ENCODE data around the gene CD101.
A peak's percentile ranks its signal among the peaks of the same experiment; 100 is the strongest.

The CD101 gene

DNA sequence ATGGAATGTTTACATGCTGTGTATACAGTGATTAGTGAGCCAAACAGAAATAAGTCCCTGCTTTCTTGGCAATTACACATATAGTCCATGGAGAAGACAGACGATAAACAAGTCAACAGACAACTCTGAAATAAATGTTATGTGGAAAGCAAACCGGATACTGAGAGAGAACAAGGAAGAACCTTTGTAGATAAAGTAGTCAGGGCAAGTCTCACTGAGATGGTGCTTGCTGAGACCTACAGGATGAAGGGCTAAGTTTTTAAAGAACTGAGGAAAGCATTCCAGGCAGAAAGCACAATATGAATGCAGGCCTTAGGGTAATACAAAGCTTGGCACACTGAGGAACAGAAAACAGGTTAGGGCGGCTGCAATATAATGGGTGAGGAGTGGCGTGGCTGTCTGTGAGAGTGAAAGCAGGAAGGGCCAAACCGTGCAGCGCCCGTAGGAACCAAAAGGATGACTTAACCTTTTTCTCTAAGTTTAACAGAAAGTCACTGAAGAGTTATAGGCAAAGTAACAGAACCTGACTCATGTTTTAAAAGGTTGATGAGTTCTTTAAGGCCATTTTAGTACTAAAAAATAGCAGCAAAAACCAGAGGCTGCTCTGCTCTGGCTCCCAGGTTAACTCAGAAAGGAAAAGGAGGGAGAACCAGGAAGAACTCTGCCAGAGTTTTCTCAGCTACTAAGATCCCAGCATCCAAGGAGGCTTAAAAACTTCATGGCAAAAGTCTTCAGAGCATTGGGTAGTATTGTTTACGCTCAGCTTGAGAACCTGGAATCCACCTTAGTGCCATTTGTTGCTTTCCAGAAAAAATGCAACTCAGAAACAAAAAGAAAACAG lies 49.9 kb downstream of the CD101 start:
- peak in 1 of 2 donors; percentile 14 for DNase-seq (ENCODE audit: low read depth in 2 of 2)

DNA sequence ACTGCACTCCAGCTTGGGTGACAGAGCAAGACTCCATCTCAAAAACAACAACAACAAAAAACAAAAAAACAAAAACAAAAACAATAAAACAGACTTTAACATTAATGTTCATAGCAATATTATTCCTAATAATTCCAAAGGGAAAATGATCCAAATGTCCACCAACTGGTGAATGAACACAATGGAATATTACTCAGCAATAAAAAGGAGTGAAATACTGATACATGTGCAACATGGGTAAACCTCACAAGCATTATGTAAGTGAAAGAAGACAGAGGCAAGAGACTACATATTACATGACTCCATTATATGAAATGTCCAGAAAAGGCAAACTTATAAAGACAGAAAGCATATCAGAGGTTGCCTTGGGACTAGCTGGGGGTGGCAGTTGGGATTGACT lies 52.5 kb downstream of the CD101 start:
- DNase-seq (ENCODE audit: low read depth in 2 of 2): no peak

DNA sequence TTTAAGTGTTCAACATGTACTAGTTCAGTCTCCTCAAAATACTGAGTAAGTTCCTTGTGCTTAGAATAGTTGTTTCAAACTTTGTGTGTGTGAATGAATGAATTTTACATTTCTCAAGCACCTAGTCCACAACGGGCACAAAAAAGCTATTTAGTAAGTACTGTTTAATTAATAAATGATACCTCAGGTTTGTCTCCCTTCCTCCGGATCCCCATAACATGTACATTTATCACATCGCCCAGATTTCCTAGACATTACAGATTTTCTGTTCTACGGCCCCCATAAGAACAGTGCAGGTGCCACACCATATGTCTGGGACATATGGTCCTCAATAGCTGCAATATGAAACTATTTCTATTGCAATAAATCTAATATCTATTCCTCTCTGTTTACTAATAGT lies 57.2 kb downstream of the CD101 start:
- no peak for DNase-seq (ENCODE audit: low read depth in 2 of 2)

DNA sequence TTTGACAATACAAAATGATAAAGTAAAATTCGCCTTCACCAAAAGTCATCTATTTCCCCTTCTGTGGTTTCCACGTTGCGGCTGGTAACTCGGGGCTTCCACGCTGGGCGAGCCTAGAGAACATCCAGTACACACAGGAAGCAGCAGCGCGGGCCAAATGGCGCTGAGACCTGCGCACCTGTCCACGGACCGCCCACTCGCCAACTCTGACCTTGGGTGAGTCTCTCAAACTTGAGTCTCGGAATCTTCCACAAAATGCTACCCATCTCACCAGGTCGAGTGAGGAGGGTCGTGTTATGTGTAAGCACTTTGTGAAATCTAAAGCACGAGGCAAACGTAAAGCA lies 57.7 kb downstream of the CD101 start:
- peak; percentile 61 to 62 for DNase-seq (ENCODE audit: low read depth in 2 of 2)

DNA sequence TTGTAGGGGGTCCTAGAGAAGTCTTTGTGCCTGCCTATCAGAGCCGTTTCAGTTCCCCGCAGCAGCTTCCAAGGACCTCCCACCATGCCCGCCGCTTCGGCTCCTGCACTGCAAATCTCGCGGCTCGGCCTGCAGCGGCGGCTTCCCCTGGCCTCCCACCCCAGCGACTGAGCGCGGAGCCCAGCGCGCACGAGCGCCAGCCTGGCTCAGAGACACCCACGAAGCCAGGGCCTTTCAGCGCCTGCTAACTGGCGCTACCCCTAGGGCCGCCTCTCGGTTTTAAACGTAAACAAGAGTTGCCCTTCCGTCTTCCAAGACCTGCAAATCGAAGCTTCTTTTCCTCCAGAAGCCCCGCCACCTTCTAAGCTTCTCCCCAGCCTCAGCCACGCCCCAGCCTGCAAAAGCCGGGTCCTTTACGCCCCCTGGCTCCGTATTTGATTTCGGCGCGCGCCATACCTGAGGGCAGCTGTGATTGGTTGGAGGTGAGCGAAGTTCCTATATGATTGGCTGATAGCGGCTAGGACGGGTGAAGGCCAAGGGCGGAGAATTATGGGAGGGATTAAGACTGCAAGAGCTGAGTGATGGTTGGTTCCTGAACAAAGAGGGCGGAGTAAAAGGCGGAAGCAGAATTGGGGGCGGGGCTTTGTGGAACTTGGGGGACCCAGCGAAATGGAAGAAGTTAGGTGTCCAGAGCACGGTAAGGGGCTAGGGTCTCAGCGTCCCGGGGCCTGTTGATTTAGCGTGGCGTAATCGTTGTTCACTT lies 58.3 kb downstream of the CD101 start, which contains the start of gene TTF2:
TTF2 (plus strand) TSS at position 649 of the 763 bp plus-strand sequence; CDS start at position 670, 21 bp downstream.
- DNase-seq (ENCODE audit: low read depth in 2 of 2): peak; percentile 87 to 90

DNA sequence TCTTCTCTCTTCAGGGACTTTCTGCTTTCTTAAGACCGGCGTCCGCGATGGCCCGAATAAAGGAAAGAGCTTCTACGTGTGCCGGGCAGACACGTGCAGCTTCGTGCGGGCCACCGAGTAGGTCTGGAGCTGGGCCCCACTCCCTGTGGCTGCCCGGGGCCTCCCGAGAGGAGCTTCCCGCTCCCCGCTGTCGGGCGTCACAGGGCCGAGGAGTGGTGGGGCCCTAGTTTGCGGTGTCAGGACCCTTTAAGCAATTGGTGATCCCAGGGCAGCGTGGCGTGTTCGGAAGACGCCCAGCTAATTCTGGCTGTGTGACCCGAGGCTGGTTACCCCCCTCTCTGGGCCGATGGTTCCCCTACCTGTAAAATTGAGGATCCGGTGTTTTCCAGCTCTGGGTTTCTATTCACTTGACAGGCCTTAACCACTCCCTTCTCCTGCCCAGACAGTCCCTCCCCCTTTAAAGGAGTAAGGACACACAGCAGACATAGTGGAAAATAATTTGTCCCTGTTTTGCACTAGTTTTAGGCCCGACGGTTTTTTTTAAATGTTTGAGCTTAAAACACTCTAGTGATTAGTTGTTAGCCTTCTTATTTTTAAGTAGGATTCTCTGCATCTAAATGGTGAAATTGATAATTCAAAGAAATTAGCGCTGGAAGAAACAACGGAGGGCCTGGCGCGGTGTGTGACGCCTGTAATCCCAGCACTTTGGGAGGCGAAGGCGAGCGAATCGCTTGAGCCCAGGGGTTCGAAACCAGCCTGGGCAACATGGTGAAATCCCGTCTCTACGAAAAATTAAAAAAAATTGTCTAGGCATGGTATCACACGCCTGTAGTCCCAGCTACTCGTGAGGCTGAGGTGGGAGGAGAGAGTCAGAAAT lies 59.1 kb downstream of the CD101 start:
- peak in 1 of 2 donors; percentile 19 for DNase-seq (ENCODE audit: low read depth in 2 of 2)

DNA sequence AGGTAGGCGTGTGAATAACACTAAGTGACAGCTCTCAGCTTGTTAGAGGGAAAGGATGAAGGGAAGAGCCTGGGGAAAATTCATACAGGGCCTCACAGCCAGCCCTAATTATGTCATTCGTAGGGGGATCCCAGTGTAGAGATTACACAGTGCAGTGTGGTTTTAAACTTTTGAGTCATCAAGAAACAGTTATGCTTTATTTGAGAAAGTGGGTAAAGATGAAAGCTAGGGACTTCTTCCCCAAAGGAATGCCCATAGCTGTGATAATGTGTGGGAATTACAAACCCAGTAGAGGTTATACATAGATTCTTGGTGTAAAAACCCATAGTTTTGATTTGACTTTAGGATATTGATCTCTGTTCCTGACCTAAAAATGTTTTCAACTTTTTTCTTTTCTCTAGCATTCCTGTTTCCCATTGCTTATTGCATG lies 60.4 kb downstream of the CD101 start:
- no peak for DNase-seq (ENCODE audit: low read depth in 2 of 2)

DNA sequence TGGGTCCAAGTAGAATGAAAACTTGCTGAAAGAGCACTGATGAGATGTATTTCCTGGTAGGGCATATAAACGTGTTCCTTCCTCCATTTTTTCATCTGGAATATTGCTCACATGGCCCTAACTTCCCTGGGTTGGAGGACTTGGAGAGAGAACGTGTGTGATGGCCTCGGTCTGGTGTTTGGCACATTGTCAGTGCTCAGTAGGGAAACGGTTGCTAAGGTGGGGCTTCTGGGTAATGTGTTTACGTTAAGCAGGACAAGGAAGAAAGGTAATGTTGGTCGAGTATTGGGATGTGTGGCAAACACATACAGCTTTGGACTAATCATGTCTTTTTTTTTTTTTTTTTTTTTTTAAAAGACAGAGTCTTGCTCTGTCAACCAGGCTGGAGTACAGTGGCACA lies 64.8 kb downstream of the CD101 start:
- DNase-seq (ENCODE audit: low read depth in 2 of 2): no peak

DNA sequence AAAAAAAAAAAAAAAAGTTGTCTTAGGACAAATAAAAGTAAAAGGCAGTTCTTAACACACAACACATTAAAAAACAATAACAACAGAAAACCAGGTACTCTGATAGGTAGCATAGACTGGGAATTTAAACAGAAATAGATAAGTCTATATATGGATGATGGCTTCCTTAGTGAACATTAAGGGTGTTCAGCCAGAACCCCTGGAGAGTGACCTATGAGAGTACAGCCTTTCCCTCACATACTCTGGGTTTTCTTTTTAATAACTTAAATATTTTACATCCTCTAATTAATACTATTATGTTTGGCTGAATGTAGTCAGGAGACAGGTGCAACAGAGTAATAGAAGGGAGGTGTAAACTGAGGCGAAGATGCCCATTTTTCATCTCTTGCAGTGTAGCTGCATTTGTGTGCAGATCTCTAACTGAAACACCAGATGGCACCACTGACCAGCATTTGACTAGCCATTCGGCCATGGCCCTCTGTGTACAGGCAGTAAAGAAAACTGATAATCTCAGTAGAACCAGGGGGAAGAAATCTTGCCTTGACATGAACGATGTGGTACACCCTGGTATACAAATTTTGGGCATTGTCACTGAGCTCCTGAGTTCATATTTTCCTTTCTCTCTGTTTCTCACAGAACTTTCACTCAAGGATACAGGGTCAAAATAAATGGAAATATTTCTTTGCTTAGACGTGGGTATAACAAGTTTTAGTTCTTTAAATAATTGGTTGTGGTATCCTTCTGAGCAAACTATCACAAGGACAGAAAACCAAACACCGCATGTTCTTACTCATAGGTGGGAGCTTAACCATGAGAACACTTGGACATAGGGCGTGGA lies 66.2 kb downstream of the CD101 start:
- DNase-seq (ENCODE audit: low read depth in 2 of 2): no peak

DNA sequence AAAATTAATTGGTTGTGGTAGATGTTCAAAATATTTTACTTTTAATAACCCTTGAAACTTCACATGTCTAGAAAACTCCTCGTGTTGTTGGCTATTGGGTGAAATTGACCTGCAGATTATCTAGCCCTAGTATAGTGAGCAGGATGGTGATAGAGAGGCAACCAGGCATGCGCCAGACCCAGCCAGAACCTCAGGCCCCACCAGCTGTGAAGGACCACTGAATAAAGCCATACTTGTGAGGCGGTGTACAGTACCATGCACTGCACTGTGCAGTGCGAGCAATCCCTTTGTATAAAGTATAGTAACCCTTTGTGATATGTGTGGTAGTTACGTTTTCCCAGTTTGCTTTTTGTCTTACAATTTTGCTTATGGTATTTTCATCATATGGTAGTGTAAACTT lies 67.0 kb downstream of the CD101 start:
- DNase-seq (ENCODE audit: low read depth in 2 of 2): no peak

DNA sequence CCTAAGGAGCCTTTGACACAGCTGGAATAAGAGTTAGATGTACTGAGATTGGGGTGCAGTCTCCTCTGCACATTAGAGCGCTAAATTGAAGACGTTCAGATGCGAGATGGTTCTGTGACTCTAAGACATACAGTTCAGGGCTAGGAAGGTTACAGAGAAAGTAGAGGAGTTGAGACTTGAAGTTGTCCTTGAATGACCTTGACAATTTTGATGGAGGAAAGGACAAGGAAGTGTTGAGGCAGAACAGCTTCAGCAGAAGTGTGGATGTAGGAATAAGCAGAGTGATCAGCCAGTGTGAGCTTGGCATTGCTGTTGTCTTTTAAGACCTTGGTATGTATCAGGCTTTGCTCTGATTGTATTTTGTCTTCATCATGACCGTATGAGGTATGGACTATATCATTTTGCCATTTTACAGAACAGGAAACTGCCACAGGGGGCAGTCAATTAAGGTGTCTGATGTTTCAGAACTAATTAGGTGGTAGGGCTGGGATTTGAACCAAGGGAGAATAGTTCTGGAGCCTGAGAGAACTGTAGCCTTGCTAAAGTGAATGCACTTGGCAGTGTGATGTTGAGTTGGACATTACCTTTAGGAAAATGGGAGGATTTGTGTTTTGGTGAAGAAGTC lies 67.8 kb downstream of the CD101 start:
- no peak for DNase-seq (ENCODE audit: low read depth in 2 of 2)

DNA sequence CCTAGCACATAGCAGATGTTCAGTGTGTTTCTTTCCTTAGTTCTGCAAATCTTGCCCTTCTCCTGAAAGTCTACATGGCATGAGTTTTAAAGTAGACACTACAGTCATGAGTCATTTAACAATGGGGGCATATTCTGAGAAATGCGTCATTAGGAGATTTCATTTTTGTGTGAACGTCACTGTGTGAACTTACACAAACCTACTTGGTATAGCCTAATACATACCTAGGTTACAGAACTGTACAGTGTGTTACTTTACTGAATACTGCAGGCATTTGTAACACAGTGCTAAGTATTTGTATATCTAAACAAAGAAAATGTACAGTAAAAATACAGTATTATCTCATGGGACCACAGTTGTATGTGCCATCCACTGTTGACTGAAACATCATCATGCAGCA lies 68.6 kb downstream of the CD101 start:
- no peak for DNase-seq (ENCODE audit: low read depth in 2 of 2)

DNA sequence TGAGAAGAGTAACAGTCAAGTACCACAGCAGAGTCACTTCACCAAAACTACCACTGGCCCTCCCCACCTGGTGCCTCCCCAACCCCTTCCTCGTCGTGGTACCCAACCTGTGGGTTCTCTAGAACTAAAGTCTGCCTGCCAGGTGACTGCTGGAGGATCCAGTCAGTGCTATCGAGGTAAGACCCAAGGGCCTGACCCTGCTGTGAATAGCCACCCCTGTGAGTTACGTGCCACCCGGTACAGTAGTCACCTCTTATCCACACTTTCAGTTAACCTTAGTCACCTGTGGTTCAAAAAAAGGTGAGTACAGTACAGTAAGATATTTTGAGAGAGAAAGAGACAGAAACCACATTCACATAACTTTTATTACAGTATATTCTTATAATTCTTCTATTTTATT lies 75.1 kb downstream of the CD101 start:
- no peak for DNase-seq (ENCODE audit: low read depth in 2 of 2)

DNA sequence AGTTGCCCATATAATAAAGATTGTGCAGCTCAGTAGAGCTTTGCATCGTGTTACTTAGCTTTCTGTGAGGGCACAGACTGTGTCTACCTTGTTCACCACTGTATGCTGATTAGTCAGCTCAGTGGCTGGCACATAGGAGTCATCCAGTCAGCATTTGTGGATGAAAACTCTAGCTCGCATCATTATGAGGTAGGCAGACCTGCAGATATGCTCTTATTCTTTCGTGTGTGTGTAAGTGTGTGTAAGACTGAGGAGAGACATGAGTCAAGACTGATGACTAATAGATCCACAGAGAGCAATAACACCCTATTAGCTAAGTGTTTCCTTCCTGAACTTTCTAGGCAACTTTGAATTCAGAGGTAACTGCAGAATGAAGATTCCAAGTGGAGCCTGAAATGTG lies 75.7 kb downstream of the CD101 start:
- DNase-seq (ENCODE audit: low read depth in 2 of 2): peak in 1 of 2 donors; percentile 46

DNA sequence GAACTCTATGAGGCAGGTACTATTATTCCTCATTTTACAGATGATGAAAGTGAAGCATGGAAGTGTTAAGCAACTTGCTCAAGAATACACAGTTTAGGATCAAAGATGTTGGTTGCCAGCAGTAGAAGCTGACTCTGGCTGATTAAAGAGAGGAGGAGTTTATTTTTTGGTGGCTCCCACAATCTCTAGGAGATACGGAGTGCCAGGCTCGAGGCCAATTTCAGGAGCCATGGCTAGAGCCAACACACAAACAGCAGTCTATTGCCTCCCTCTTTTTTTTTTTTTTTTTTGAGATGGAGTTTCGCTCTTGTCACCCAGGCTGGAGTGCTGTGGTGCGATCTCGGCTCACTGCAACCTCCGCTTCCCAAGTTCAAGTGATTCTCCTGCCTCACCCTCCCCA lies 78.2 kb downstream of the CD101 start:
- no peak for DNase-seq (ENCODE audit: low read depth in 2 of 2)

DNA sequence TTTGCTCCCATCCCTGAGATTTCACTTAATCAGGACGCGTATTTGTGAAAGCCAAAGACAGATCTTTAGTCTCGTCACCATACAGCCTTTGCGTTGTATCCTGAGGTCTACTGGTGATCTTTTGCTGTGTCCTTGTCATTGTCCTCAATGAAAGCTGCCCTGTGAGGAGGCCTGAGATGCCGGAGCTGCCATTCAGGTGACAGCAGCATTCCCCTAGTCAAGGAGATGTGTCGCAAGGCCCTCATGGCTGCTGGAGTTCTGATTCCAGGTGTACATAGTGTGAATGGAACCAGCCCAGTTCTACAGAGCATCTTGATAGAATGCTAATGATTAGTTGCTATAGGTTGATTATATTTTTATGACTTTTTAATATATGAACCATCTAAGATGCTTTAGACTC lies 82.7 kb downstream of the CD101 start:
- no peak for DNase-seq (ENCODE audit: low read depth in 2 of 2)
